PC-9 (cell line): ENCODE data around the gene USH1C. TPM values are rescaled to one million over a fixed set of nuclear protein-coding genes. Genes with fewer than 3 reads are reported as not detected.

ENCODE experiments used
- BruUV-seq: library from RNA; stranded (reverse); fragments of 400-500 nt; replicated peaks from 2 replicates; lab custom pipeline; 2021; lab: Mats Ljungman, UMichigan
- CTCF ChIA-PET: fragments of 300-600 bp; sonication (Branson Sonifier 250); formaldehyde crosslinking; loops from one replicate; lab custom pipeline; 2022; ENCODE audit warnings: antibody characterized with exemption; lab: Charles Lee
- POLR2A ChIA-PET: fragments of 300-600 bp; sonication (Branson Sonifier 250); formaldehyde crosslinking; loops from one replicate; lab custom pipeline; 2022; ENCODE audit warnings: antibody characterized with exemption; ENCODE audit not compliant: unreplicated experiment; lab: Charles Lee
- DNase-seq, 2 experiments: peaks; one replicate each; pipeline versions ENCODE4 v3.0.0 to v3.0.0-alpha.2; 2015 to 2022; ENCODE audit warnings: mixed read lengths in 1 of 2
- H2AFZ ChIP-seq: fragments of 200-600 bp; sonication (generic); 2 replicates; pipeline ENCODE4 v1.8.1; 2017; ENCODE audit warnings: antibody characterized with exemption
- H3F3A ChIP-seq: fragments of 200-600 bp; sonication (generic); 2 replicates; pipeline ENCODE4 v1.8.1; 2017; ENCODE audit warnings: antibody characterized with exemption, mild to moderate bottlenecking, low read depth; ENCODE audit not compliant: insufficient read depth
- H3K27ac ChIP-seq: fragments of 200-600 bp; sonication (generic); 2 replicates; pipeline ENCODE4 v1.6.1; 2016; ENCODE audit warnings: mixed run types
- H3K27me3 ChIP-seq: fragments of 200-600 bp; sonication (generic); 2 replicates; pipeline ENCODE4 v1.6.1; 2016; ENCODE audit warnings: low read depth, mixed run types; ENCODE audit not compliant: insufficient read depth
- H3K36me3 ChIP-seq: fragments of 200-600 bp; sonication (generic); 2 replicates; pipeline ENCODE4 v1.6.1; 2016; ENCODE audit warnings: low read depth, mixed run types
- H3K4me1 ChIP-seq: fragments of 200-600 bp; sonication (generic); replicated peaks from 2 replicates; pipeline ENCODE4 v1.6.1; 2016; ENCODE audit warnings: mixed run types; ENCODE audit not compliant: insufficient read depth
- H3K4me2 ChIP-seq: fragments of 200-600 bp; sonication (generic); 2 replicates; pipeline ENCODE4 v1.6.1; 2017; ENCODE audit warnings: mixed run types
- H3K4me3 ChIP-seq: fragments of 200-600 bp; sonication (generic); 2 replicates; pipeline ENCODE4 v1.6.1; 2016; ENCODE audit warnings: mixed run types
- H3K79me2 ChIP-seq: fragments of 200-600 bp; sonication (generic); 2 replicates; pipeline ENCODE4 v1.6.1; 2017; ENCODE audit warnings: low read depth, mixed run types
- H3K9me2 ChIP-seq: fragments of 200-600 bp; sonication (generic); 2 replicates; pipeline ENCODE4 v1.8.1; 2017; ENCODE audit warnings: mild to moderate bottlenecking; ENCODE audit not compliant: insufficient read depth
- H3K9me3 ChIP-seq: fragments of 200-600 bp; sonication (generic); 2 replicates; pipeline ENCODE4 v1.8.1; 2016; ENCODE audit warnings: low read depth; ENCODE audit not compliant: insufficient read depth
- H4K20me1 ChIP-seq: fragments of 200-600 bp; sonication (generic); 2 replicates; pipeline ENCODE4 v1.8.1; 2017; ENCODE audit not compliant: insufficient read depth
- CTCF ChIP-seq: fragments of 200-600 bp; sonication (generic); conservative IDR thresholded peaks from 2 replicates; pipeline ENCODE4 v1.6.1; 2017; ENCODE audit warnings: mixed run types, antibody characterized with exemption, mild to moderate bottlenecking, moderate library complexity
- EZH2 ChIP-seq: fragments of 200-600 bp; sonication (generic); IDR thresholded peaks from 2 replicates; pipeline ENCODE4 v1.8.0; 2017; ENCODE audit warnings: antibody characterized with exemption, low read depth
- intact Hi-C: fragments of 100-400 bp; cut with micrococcal nuclease; formaldehyde crosslinking; loops from one replicate; pipeline ENCODE4 v1.10.0; 2022; ENCODE audit not compliant: unreplicated experiment
- total RNA-seq: library from RNA; stranded (reverse); gene quantifications from 2 replicates; pipeline ENCODE4 v1.2.3, GENCODE V29; 2021

Gene USH1C
- total RNA-seq, 1 experiment from 2014 or later = not detected

- Histone ChIP-seq H2AFZ (no peak overlapping the region), H3F3A (no peaks in the 10 kb centered on the region), H3K9me2 (no peaks in the 10 kb centered on the region), H3K27ac (no peak overlapping the region), H3K4me2 (no peak overlapping the region), H4K20me1 (no peaks in the 10 kb centered on the region), H3K36me3 (no peaks in the 10 kb centered on the region), H3K9me3 (no peaks in the 10 kb centered on the region), H3K4me3 (no peak overlapping the region), H3K4me1 (no peaks in the 10 kb centered on the region), H3K79me2 (no peaks in the 10 kb centered on the region), H3K27me3 (peaks cover 91% of the 10 kb centered on the region)
- DNase-seq = no peak
- TF ChIP-seq CTCF (no peak), EZH2 (no peak)
- ChIA-PET POLR2A (no interaction called here), CTCF (no interaction called here)
- intact Hi-C loops = no loop called here
- no TSS peak for BruUV-seq
Observed at GRCh38 chr11:17445240-17445795, 98.9 kb downstream of the USH1C start.

- Histone ChIP-seq H3F3A (no peaks in the 10 kb centered on the region), H3K4me3 (no peak overlapping the region), H3K27ac (no peak overlapping the region), H3K9me3 (no peaks in the 10 kb centered on the region), H3K9me2 (no peaks in the 10 kb centered on the region), H3K4me1 (0 out of 2 replicates have a peak, but pooled peaks cover 6% of the 10 kb centered on the region), H3K36me3 (no peaks in the 10 kb centered on the region), H2AFZ (no peak overlapping the region), H3K27me3 (peaks cover 92% of the 10 kb centered on the region), H3K79me2 (no peaks in the 10 kb centered on the region), H3K4me2 (no peak overlapping the region), H4K20me1 (no peaks in the 10 kb centered on the region)
- no TSS peak for BruUV-seq
- ChIA-PET POLR2A (no interaction called here), CTCF (no interaction called here)
- TF ChIP-seq EZH2 (no peak), CTCF (no peak)
- DNase-seq = no peak
- intact Hi-C loops = no loop called here
Observed at GRCh38 chr11:17443926-17444690, 100.1 kb downstream of the USH1C start.

Other genes starting within 250 kb of the USH1C start
- gene NCR3LG1, start 192.6 kb downstream of the USH1C start, total RNA-seq = 0.15 and 0.33 TPM in 2 replicates
- 0.26 and 0.93 TPM in 2 replicates for gene KCNJ11, start 155.8 kb downstream of the USH1C start, total RNA-seq
- not detected in 2 replicates for gene ABCC8, start 67.6 kb downstream of the USH1C start, total RNA-seq
- not detected in 2 replicates for gene OTOG, start 2.8 kb upstream of the USH1C start, total RNA-seq
- not detected in 2 replicates for gene MYOD1, start 175.2 kb upstream of the USH1C start, total RNA-seq
- not detected in 2 replicates for gene KCNC1, start 190.4 kb upstream of the USH1C start, total RNA-seq